ENCODE data around the gene OTUD4.
"Not testable (repeated sequence)": the region's sequence is repeated elsewhere in the genome, so short reads cannot be mapped to it uniquely, and the experiment has no call there.

OTUD4 gene

GRCh38 chr4:145183023-145183422 is 2.6 kb upstream of the OTUD4 start:
- TF ChIP-seq, protein P1, sequence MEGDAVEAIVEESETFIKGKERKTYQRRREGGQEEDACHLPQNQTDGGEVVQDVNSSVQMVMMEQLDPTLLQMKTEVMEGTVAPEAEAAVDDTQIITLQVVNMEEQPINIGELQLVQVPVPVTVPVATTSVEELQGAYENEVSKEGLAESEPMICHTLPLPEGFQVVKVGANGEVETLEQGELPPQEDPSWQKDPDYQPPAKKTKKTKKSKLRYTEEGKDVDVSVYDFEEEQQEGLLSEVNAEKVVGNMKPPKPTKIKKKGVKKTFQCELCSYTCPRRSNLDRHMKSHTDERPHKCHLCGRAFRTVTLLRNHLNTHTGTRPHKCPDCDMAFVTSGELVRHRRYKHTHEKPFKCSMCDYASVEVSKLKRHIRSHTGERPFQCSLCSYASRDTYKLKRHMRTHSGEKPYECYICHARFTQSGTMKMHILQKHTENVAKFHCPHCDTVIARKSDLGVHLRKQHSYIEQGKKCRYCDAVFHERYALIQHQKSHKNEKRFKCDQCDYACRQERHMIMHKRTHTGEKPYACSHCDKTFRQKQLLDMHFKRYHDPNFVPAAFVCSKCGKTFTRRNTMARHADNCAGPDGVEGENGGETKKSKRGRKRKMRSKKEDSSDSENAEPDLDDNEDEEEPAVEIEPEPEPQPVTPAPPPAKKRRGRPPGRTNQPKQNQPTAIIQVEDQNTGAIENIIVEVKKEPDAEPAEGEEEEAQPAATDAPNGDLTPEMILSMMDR (IDR thresholded peaks at IDR 0.05), result no peak
- intact Hi-C loops (cut with DNase I; ENCODE audit: low total_unique reads), result loop anchor here (5.0 to 10.0 kb wide), 2 partner anchors 292 to 434 kb away; partner anchors contain the start of gene MMAA
- peaks cover 0 to 14% (median 5%) of the 10 kb centered on the region in 4 donors for H3K4me1 ChIP-seq
- H3K4me3 ChIP-seq, result no peak overlapping the region
- no peaks in the 10 kb centered on the region for H3K36me3 ChIP-seq
- no peak overlapping the region for H3K27ac ChIP-seq
- no peaks in the 10 kb centered on the region for H3K9me3 ChIP-seq
- no peak for DNase-seq
- no peaks in the 10 kb centered on the region for H3K27me3 ChIP-seq

DNA sequence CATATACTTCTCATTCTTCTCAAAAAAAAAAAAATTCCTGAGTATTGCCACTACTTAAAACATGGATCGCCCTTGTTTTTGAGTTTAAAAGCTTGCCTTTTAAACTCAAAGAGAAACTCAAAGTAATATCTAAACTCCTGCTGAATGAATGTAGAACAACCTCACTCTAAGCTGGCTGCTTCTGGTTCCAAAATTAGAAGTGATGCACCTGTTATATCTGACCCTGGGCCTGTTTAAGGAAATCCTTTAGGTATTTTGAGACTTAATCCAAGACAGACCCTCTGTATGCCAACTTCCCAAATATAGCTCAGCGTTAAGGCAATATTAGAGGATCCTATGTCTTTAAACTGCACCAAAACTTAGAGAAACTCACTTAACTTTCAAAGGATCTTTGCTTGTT is 1.8 kb upstream of the OTUD4 start:
- TF ChIP-seq, protein P1 (IDR thresholded peaks at IDR 0.05), result no peak
- intact Hi-C loops (cut with DNase I; ENCODE audit: low total_unique reads), result loop anchor here (5.0 to 10.0 kb wide), 2 partner anchors 293 to 435 kb away; partner anchors contain the start of gene MMAA
- no peaks in the 10 kb centered on the region for H3K36me3 ChIP-seq
- no peak for DNase-seq
- no peak overlapping the region for H3K4me3 ChIP-seq
- H3K4me1 ChIP-seq, result peaks cover 0 to 22% (median 8%) of the 10 kb centered on the region in 4 donors
- no peaks in the 10 kb centered on the region for H3K27me3 ChIP-seq
- no peak overlapping the region for H3K27ac ChIP-seq
- no peaks in the 10 kb centered on the region for H3K9me3 ChIP-seq

GRCh38 chr4:145181091-145181501 is 707 bp upstream of the OTUD4 start:
- Histone ChIP-seq H3K4me1 (peaks cover 0 to 34% (median 16%) of the 10 kb centered on the region in 4 donors), H3K9me3 (no peaks in the 10 kb centered on the region), H3K27me3 (no peaks in the 10 kb centered on the region), H3K36me3 (no peaks in the 10 kb centered on the region), H3K4me3 (peak overlapping the region; percentile 84 to 98), H3K27ac (peak overlapping the region; percentile 97 to 98)
- no peak for DNase-seq
- intact Hi-C loops (cut with DNase I; ENCODE audit: low total_unique reads), result loop anchor here (5.0 to 10.0 kb wide), 2 partner anchors 294 to 436 kb away; partner anchors contain the start of gene MMAA
- TF ChIP-seq, protein P1 (IDR thresholded peaks at IDR 0.05), result no peak

DNA sequence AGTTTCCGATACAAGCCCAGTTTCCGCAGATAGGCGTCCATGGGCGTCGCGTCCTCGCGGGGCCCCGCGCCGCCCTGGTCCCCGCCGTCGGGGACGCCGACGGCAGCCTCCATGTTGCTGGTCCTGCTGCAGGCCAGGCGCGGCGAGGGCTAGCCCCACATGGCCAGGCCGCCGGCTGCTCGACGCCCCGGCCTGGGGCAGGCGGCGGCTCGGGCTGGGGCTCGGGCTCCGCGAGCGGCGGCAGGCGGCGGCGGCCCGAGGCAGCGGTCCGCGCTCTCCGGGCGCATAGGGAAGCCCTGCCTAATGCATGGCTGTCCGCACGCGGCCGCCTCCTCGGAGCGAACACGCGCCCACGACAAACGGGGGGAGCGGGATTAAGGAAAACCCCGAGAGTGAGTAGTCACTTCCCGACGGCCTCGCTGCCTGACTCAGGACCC is 510 bp downstream of the OTUD4 start:
- H3K9me3 ChIP-seq, H3K36me3 ChIP-seq, H3K27me3 ChIP-seq: not testable (repeated sequence)
- Histone ChIP-seq H3K27ac (peak overlapping the region; percentile 97 to 98), H3K4me3 (peak overlapping the region; percentile 84 to 98), H3K4me1 (peaks cover 0 to 46% (median 24%) of the 10 kb centered on the region in 4 donors)
- intact Hi-C loops (cut with DNase I; ENCODE audit: low total_unique reads), result loop anchor here (5.0 to 10.0 kb wide), 4 partner anchors 75 to 755 kb away; partner anchors contain the start of genes MMAA and ZNF827
- DNase-seq, result peak in 1 of 2 donors; percentile 21

GRCh38 chr4:145179281-145179860 is 1.0 kb downstream of the OTUD4 start:
- peak overlapping the region; percentile 97 to 98 for H3K27ac ChIP-seq
- H3K36me3 ChIP-seq, result no peaks in the 10 kb centered on the region
- H3K4me1 ChIP-seq, result peaks cover 0 to 47% (median 25%) of the 10 kb centered on the region in 4 donors
- no peaks in the 10 kb centered on the region for H3K9me3 ChIP-seq
- peak overlapping the region; percentile 84 to 98 for H3K4me3 ChIP-seq
- peak; percentile 61 to 82 for DNase-seq
- TF ChIP-seq, protein P1 (IDR thresholded peaks at IDR 0.05), result no peak
- intact Hi-C loops (cut with DNase I; ENCODE audit: low total_unique reads), result loop anchor here (10.0 kb wide), 2 partner anchors 75 to 755 kb away; partner anchors contain the start of gene ZNF827
- no peaks in the 10 kb centered on the region for H3K27me3 ChIP-seq

GRCh38 chr4:145178740-145179280 is 1.6 kb downstream of the OTUD4 start:
- intact Hi-C loops (cut with DNase I; ENCODE audit: low total_unique reads), result loop anchor here (10.0 kb wide), 2 partner anchors 74 to 756 kb away; partner anchors contain the start of gene ZNF827
- no peak for DNase-seq
- TF ChIP-seq, protein P1 (IDR thresholded peaks at IDR 0.05), result no peak

More at GRCh38 chr4:145178740-145179280, 1.6 kb downstream of the OTUD4 start:
- no peaks in the 10 kb centered on the region for H3K9me3 ChIP-seq
- peak overlapping the region; percentile 97 to 98 for H3K27ac ChIP-seq
- peak overlapping the region; percentile 84 to 98 for H3K4me3 ChIP-seq
- H3K27me3 ChIP-seq, result no peaks in the 10 kb centered on the region
- no peaks in the 10 kb centered on the region for H3K36me3 ChIP-seq
- H3K4me1 ChIP-seq, result peaks cover 0 to 47% (median 25%) of the 10 kb centered on the region in 4 donors

Measured in tibial artery (tissue), 4 donors.